Colonic mucosa (tissue), 4 donors: Measurements from ENCODE around the gene MFSD6. TPM values are rescaled to one million over a fixed set of nuclear protein-coding genes. Genes with fewer than 3 reads are reported as not detected.

Source experiments
- DNase-seq: peaks from one replicate; pipeline ENCODE4 v3.0.0-alpha.2; 2020
- H3K27ac ChIP-seq: fragments of 200-600 bp; one replicate; pipeline ENCODE4 v1.8.0; 2021
- H3K27me3 ChIP-seq: fragments of 200-600 bp; one replicate; pipeline ENCODE4 v1.8.0; 2021
- H3K36me3 ChIP-seq: fragments of 200-600 bp; one replicate; pipeline ENCODE4 v1.8.0; 2021
- H3K4me1 ChIP-seq: fragments of 200-600 bp; one replicate; pipeline ENCODE4 v1.8.0; 2021; ENCODE audit warnings: mild to moderate bottlenecking
- H3K4me3 ChIP-seq: fragments of 200-600 bp; one replicate; pipeline ENCODE4 v1.8.0; 2021
- H3K9ac ChIP-seq, 2 donors: one replicate each; pipeline ENCODE4 v1.7.0; 2013; ENCODE audit warnings: control low read depth in 2 of 2, low read depth in 2 of 2, low read length in 2 of 2
- H3K9me3 ChIP-seq: fragments of 200-600 bp; one replicate; pipeline ENCODE4 v1.8.0; 2021
- intact Hi-C: fragments of 100-400 bp; cut with DNase I; formaldehyde crosslinking; loops from one replicate; pipeline ENCODE4 v1.14.1; 2022
- total RNA-seq, 2 donors: library from RNA; stranded (reverse); fragmentation: NEBNext Ultra II Directional in 1 of 2; extraction: Animal tissue kit (Norgen Biotek cat#: 25700) in 1 of 2; gene quantifications; one replicate each; pipeline ENCODE4 v1.2.1, GENCODE V29; 2021
- TF ChIP-seq, protein P1 (sequence below): fragments of 200-600 bp; IDR thresholded peaks from one replicate; pipeline ENCODE4 v1.8.0; 2022; ENCODE audit warnings: antibody characterized with exemption, mild to moderate bottlenecking
- donor health status: healthy.
- donor health status: DM: no; HTN: no; CAD: no.
- donor health status: DM: no; HTN: no; CAD: no.

MFSD6 gene
- total RNA-seq, 2 donors from 2014 or later, result 60.9 to 83.3 TPM

DNA sequence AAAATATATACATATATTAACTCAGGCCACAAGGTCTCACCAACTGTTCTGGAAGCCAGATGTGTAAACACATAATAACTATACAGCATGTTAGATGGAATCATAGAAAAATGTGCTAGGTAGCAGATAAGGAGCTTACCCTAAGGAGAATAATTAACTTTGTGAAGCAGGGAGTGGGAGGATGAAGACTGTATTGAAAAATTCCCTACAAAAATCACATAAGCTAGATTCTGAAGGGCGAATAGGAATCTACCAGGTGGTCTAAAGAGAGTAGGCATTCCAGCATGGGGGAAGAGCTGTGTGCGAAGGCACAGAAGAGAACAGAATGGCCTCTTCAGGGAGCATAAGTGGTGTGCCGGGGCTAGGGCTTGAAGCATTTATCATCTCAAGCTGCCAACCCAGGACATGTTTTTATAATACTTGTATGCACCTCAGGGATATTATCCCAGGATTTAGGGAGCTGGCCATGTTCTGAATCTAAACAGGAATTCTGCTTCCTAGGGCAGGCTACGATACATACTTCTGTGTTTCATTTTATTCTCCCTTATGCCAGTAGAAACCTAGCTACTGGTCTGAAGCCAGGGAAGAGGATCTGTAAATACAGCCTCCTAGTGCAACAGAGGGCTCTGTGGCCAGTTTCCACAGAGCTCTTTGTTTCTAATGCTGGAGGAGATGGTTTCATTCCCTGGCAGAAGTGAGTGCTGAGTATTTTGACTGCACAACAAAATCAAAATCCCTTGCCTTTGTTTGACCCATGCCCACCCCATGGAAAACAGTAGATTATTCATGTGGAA lies 69.7 kb downstream of the MFSD6 start:
- no peaks in the 10 kb centered on the region for H3K36me3 ChIP-seq
- TF ChIP-seq, protein P1, sequence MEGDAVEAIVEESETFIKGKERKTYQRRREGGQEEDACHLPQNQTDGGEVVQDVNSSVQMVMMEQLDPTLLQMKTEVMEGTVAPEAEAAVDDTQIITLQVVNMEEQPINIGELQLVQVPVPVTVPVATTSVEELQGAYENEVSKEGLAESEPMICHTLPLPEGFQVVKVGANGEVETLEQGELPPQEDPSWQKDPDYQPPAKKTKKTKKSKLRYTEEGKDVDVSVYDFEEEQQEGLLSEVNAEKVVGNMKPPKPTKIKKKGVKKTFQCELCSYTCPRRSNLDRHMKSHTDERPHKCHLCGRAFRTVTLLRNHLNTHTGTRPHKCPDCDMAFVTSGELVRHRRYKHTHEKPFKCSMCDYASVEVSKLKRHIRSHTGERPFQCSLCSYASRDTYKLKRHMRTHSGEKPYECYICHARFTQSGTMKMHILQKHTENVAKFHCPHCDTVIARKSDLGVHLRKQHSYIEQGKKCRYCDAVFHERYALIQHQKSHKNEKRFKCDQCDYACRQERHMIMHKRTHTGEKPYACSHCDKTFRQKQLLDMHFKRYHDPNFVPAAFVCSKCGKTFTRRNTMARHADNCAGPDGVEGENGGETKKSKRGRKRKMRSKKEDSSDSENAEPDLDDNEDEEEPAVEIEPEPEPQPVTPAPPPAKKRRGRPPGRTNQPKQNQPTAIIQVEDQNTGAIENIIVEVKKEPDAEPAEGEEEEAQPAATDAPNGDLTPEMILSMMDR, result no peak
- no peaks in the 10 kb centered on the region for H3K27me3 ChIP-seq
- peaks cover 5% of the 10 kb centered on the region for H3K4me1 ChIP-seq
- intact Hi-C loops, result no loop called here
- H3K27ac ChIP-seq, result peak overlapping the region; percentile 61
- H3K9ac ChIP-seq, result peak overlapping the region; percentile 8 to 75
- DNase-seq, result no peak
- H3K9me3 ChIP-seq, result no peaks in the 10 kb centered on the region
- no peak overlapping the region for H3K4me3 ChIP-seq

DNA sequence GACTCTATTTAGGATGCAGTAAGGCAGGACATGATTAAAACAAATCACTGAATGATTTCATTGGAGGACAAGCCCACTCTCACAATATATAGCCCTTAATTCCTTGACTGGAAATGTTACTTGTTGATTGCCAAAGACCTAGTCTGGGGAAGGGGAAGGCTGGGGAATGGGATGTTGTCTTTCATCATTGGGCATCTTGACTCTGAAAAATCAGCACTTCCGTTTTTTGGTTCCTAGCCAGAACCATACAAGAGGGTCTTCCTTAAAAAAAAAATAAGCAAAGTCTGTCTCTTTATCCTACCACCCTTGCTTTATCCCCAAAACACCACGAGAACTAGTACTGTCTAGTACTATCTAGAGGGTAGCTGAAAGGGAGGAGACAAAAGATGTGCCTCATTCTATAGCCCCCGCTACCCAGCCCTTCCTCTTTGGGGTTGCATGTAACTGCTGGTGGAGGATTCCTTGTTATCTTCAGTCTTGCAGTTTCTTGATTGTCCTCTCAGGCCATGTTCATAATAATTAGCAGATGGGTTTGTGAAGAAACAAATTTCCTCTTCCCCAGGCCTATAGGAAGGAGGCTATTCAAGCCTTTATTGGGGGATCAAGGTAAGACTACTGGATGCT lies 70.5 kb downstream of the MFSD6 start:
- Histone ChIP-seq H3K27me3 (no peaks in the 10 kb centered on the region), H3K27ac (peak overlapping the region; percentile 61), H3K4me3 (no peak overlapping the region), H3K4me1 (peaks cover 5% of the 10 kb centered on the region), H3K9me3 (no peaks in the 10 kb centered on the region), H3K36me3 (no peaks in the 10 kb centered on the region), H3K9ac (peak overlapping the region in 1 of 2 donors; percentile 75)
- intact Hi-C loops, result no loop called here
- no peak for DNase-seq
- TF ChIP-seq, protein P1, result no peak

DNA sequence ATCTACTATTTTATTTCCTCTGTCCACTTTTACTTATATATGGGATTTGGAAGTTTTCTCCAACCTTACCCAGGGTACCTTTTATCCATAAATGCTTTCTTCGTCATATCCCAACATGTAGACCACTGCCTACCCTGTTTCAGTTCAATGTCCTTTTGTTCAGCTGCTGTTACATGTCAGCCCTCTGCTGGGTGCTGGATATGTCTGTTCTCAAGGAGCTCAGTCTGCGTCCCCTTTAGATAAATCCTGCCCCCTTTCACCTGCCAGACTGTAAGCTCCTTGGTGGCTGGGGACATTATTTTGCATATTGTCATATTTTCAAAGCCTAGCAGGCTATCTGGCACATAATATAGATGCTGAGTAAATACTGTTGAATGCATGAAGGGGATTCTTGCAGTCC lies 73.2 kb downstream of the MFSD6 start:
- intact Hi-C loops, result no loop called here
- Histone ChIP-seq H3K9ac (no peak overlapping the region), H3K9me3 (no peaks in the 10 kb centered on the region), H3K4me1 (peaks cover 5% of the 10 kb centered on the region), H3K27ac (no peak overlapping the region), H3K4me3 (no peak overlapping the region), H3K36me3 (no peaks in the 10 kb centered on the region), H3K27me3 (no peaks in the 10 kb centered on the region)
- no peak for DNase-seq
- TF ChIP-seq, protein P1, result no peak

DNA sequence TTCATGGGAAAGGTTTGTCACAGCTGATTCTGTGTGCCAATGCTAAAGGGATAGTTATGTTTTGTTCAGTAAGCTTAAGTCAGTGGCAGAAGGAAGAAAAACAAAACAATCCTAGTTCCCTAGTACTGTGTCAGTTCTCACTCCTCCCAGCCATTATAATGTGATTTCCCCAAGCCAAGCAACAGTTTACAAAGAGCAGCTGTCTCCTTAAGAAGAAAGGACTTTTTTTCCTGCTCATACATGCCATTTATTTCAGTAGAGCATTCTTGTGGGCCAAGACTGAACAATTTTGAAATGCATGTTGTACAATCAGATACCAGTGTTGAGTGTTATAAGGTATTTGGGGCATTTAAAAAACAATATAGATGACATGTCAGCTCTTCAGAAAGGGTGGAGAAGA lies 74.3 kb downstream of the MFSD6 start:
- Histone ChIP-seq H3K27me3 (no peaks in the 10 kb centered on the region), H3K9me3 (no peaks in the 10 kb centered on the region), H3K27ac (no peak overlapping the region), H3K4me3 (no peak overlapping the region), H3K9ac (no peak overlapping the region), H3K36me3 (no peaks in the 10 kb centered on the region), H3K4me1 (peaks cover 5% of the 10 kb centered on the region)
- TF ChIP-seq, protein P1, result no peak
- intact Hi-C loops, result no loop called here
- no peak for DNase-seq

DNA sequence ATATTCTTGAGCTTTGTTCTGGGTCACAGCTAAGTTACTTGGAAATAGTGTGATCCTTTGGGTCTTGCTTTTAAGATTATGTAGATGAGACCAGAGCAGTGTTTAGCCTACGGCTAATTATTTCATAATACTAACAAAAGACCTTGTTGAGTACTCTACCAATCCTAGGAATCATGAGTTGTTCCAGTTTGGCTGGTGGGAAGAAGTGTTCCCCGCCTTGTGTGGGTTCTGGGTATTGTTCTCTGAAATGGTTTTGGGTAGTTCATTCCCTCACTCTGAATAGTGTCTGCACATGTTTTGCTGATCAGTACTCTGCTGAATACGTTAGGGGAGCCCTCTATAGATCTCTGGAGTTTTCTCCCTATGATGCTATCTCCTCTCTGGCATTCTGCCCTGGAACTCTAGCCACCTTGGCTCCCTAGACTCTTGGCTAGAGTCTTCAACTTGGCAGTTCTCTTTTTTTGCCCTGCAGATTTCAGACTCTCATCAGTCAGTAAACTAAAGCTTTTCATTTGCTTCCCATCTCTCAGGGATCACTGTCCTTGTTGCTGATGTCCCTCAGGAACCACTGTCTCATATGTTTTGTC lies 78.0 kb downstream of the MFSD6 start:
- TF ChIP-seq, protein P1, result no peak
- H3K27me3 ChIP-seq, result no peaks in the 10 kb centered on the region
- no peaks in the 10 kb centered on the region for H3K4me1 ChIP-seq
- no peaks in the 10 kb centered on the region for H3K36me3 ChIP-seq
- no peak for DNase-seq
- H3K27ac ChIP-seq, result no peak overlapping the region
- intact Hi-C loops, result no loop called here
- no peak overlapping the region for H3K9ac ChIP-seq
- H3K4me3 ChIP-seq, result no peak overlapping the region
- no peaks in the 10 kb centered on the region for H3K9me3 ChIP-seq
